GM18502 (cell line): ENCODE measurements around the gene TMC2.
"Not testable (repeated sequence)": the region's sequence is repeated elsewhere in the genome, so short reads cannot be mapped to it uniquely, and the experiment has no call there.

ENCODE experiments used
- ATAC-seq: cut with Tn5 transposase; IDR thresholded peaks from one replicate; pipeline ENCODE4 v1.9.1; 2021; ENCODE audit warnings: mild to moderate bottlenecking; ENCODE audit not compliant: unreplicated experiment, poor library complexity

Gene TMC2, protein sequence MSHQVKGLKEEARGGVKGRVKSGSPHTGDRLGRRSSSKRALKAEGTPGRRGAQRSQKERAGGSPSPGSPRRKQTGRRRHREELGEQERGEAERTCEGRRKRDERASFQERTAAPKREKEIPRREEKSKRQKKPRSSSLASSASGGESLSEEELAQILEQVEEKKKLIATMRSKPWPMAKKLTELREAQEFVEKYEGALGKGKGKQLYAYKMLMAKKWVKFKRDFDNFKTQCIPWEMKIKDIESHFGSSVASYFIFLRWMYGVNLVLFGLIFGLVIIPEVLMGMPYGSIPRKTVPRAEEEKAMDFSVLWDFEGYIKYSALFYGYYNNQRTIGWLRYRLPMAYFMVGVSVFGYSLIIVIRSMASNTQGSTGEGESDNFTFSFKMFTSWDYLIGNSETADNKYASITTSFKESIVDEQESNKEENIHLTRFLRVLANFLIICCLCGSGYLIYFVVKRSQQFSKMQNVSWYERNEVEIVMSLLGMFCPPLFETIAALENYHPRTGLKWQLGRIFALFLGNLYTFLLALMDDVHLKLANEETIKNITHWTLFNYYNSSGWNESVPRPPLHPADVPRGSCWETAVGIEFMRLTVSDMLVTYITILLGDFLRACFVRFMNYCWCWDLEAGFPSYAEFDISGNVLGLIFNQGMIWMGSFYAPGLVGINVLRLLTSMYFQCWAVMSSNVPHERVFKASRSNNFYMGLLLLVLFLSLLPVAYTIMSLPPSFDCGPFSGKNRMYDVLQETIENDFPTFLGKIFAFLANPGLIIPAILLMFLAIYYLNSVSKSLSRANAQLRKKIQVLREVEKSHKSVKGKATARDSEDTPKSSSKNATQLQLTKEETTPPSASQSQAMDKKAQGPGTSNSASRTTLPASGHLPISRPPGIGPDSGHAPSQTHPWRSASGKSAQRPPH

DNA sequence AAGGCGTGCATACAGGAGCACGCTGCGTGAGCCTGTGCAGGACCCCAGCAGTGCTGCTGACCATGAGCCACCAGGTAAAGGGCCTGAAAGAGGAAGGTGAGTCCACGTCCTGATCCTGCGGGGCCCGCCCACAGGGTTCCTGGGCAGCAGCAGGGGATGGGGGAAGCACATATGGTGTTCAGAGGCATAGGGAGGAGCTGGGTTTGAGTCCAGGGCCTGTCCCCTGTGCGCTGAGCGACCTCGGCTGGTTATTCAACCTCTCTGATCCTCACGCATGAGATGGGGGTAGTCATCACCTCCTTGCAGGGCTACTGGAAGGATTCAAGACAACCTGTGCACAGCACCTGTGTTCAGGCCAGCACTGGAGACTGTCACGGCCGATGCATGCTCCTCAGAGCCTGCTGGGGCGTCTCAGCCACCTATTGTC lies at the start of gene TMC2:
TSS of gene TMC2 (plus strand) at position 14 of the 427 bp plus-strand sequence. CDS start at position 63, 49 bp downstream.
- ATAC-seq: no peak

DNA sequence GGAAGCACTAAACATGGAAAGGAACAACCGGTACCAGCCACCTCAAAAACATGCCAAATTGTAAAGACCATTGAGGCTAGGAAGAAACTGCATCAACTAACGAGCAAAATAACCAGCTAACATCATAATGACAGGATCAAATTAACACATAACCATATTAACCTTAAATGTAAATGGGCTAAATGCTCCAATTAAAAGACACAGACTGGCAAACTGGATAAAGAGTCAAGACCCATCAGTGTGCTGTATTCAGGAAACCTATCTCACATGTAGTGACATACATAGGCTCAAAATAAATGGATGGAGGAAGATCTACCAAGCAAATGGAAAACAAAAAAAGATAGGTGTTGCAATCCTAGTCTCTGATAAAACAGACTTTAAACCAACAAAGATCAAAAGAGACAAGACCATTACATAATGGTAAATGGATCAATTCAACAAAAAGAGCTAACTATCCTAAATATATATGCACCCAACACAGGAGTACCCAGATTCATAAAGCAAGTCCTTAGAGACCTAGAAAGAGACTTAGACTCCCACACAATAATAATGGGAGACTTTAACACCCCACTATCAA lies 33.5 kb upstream of the TMC2 start:
- not testable (repeated sequence) for ATAC-seq

DNA sequence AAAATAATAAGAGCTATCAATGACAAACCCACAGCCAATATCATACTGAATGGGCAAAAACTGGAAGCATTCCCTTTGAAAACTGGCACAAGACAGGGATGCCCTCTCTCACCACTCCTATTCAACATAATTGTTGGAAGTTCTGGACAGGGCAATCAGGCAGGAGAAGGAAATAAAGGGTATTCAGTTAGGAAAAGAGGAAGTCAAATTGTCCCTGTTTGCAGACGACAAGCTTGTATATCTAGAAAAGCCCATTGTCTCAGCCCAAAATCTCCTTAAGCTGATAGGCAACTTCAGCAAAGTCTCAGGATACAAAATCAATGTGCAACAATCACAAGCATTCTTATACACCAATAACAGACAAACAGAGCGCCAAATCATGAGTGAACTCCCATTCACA lies 31.6 kb upstream of the TMC2 start:
- ATAC-seq: not testable (repeated sequence)

DNA sequence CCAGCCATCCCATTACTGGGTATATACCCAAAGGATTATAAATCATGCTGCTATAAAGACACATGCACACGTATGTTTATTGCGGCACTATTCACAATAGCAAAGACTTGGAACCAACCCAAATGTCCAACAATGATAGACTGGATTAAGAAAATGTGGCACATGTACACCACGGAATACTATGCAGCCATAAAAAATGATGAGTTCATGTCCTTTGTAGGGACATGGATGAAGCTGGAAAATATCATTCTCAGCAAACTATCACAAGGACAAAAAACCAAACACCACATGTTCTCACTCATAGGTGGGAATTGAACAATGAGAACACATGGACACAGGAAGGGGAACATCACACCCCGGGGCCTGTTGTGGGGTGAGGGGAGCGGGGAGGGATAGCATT lies 29.9 kb upstream of the TMC2 start:
- ATAC-seq: not testable (repeated sequence)

DNA sequence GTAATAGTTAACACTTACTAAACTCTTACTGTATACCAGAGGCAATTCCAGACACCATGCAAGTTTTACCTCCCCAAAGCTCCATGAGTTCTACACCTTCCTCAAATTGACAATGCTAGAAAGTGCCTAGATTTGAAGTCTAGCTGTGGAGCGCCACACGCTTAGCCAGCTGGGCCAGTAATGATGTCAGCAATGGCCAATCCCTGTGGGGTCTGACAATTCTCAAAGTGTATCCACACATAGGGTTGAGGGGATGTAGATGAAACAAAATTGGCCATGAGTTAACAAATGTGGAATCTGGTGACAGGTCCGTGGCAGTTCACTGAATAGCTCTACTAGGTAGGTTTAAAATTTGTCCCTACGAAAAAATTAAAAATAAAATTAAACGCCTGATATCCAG lies 28.9 kb upstream of the TMC2 start:
- no peak for ATAC-seq

DNA sequence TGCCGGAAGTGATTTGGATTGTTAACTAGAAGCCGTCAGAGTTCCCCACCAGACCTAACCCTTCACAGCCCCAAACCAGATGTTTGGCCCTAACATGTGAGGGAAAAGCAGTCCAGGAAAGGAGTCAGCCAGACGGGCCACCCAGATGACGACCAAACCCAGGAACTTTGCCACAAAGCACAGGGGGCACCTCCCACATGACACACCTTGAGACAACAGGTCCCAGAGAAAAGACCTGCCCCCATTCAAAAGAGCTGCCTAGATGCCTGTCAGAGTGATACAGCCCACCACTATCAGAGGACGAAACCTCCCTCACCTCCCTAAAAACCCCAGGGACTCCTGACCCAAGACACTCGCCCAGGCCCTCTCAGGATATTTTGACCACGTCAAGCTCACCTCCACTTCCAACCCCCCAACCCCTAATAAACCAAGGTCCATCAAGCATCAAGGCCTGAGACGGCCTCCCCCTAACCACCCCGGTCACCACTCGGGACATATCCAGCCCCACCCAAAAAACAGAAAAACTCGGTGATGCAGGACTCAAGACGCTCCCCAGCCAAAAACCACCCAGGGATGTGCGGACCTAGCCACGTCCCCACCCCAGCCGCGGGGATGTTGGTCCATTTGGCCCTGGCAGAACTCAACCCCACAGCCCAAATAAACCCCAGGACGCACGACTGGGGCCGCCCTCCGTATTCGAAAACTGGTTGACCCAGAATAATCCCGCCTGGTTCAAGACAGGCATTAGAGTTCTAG lies 28.3 kb upstream of the TMC2 start:
- peak; percentile 11 for ATAC-seq

DNA sequence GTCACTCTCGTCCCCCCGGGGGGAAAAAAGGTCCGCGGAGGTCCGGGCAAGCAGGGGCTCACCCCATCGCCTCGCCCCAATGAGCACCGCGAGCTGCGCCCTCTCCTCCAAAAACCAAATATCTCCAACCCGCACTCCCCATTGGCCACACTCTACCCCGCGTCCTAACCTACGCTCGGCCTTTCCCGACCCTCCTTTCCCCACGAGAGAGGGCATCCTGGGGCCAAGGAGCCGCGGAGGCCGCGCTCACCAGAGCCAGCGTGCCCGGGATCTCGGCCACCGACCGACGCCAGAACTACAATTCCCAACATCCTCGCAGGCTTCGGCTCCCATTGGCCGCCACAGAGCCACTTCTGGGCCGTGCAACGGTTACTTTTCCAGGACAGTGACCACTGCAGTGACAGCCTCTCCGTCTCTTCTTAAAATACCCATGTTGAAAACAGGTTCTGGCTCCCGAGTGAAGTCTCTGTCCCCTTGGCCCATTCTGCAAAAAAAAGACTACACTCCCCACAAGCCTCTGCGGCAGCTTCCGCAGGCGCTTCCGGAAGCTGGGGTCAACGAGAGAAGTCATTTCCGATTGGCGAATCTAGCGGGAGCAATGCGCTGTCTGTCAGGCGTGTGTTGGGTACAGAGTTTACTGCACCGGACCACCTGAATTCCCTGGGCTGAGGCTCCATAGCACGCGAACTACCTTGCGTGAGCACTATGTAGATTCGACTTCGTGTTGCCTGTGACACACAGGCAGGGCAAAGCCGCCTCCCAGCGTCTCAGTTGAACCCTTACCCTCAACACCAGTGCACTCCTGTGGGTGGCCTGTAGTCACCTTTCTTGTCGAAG lies 27.5 kb upstream of the TMC2 start, which contains the start of gene ZNF343:
TSS of gene ZNF343 (minus strand) at position 285 of the 837 bp plus-strand sequence. CDS start 15,020 bp downstream, outside the sequence.
- ATAC-seq: peak; percentile 95

DNA sequence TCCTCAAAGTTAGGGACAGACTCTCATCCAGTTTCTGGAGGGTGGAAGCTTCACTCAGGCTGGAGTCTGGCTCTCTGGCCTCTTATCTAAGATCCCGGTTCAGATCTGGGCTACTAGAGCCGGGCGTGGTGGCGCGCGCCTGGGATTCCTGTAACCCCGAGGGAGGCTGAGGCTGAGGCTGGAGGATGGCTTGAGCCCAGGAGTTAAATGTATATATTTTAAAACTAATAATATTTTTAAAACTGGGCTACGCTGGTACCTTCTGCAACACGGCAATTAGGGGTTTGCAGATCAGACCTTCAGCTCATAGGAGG lies 26.9 kb upstream of the TMC2 start:
- ATAC-seq: no peak

DNA sequence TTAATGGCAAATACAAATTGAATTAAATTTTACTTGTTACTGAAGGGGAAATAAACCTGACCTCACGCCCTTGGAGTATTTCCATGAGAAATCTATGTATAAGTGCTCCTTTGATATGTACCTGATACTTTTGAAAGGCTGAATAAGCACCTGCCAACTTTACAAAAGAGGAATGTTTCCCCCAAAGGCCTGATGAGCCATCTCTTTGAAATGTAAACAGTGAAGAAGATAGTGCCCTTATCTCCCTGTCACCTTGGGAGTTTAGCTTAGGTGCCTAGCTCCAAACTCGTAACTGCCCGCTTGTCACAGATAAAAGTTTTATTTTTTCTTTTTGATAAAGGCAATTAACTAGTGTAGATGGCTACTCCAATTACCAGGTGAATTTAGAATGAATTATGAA lies 26.6 kb upstream of the TMC2 start:
- ATAC-seq: no peak

DNA sequence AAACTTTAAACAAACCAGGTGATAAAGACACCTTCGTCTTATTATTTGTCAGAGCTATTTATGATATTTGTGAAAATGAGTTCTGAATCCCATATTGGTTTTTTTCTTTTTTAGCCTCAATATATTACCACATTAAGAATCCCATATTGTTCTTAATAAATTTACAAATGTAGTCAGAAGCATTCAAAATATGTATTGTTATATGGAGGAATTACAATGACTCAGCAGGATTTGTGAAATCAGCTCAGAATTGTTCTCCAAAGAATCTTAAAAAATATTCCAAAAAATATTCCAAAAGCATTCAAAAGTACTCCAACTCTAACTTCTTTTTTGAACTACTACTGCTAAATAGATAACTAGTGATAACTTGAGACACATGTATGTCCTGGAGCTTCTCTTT lies 21.2 kb upstream of the TMC2 start:
- no peak for ATAC-seq

DNA sequence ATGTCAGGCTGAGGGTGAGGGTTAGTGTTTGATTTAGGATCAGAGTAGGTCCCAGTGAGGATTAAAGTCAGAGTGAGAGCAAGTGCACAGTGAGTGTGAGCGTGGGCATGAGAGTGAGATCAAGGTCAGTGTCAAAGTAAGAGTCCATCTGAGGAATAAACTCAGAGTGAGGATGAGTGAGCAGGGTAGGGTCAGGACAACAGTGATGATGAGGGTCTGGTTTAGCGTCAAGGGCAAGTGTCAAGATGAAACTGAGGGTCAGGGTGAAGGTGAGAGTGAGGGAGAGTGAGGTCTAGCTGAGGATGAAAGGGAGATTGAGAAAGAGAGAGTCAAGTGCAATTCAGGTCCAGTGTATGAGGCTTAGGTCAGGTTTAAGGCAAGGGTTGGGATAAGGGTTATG lies 20.0 kb upstream of the TMC2 start:
- ATAC-seq: no peak

DNA sequence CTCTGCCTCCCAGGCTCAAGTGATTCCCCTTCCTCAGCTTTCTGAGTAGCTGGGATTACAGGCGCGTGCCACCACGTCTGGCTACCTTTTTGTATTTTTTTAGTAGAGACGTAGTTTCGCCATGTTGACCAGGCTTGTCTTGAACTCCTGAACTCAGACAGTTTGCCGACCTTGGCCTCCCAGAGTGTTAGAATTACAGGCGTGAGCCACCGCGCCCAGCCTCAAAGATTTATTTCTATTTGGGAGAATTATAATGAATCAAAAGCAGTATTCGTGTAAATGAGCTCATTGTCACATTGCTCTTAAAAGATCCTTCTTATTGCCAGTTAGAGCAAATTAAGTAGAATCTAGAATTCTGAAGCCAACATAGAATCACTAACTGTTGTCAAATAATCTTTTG lies 18.3 kb upstream of the TMC2 start:
- no peak for ATAC-seq

DNA sequence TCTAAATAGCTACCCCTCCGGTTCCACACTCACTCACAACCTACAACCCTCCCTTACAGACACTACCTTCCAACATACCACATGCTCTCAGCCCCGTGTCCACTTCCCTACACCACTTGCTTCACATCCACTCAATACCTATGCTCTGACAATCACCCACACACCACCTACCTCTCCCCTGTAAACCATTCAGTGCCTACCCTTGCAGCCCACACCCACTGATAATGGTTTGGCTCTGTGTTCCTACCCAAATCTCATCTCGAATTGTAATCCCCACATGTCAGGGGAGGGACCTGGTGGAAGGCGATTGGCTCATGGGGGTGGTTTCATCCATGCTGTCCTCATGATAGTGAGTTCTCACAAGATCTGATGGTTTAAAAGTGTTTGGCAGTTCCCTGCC lies 17.8 kb upstream of the TMC2 start:
- ATAC-seq: no peak

DNA sequence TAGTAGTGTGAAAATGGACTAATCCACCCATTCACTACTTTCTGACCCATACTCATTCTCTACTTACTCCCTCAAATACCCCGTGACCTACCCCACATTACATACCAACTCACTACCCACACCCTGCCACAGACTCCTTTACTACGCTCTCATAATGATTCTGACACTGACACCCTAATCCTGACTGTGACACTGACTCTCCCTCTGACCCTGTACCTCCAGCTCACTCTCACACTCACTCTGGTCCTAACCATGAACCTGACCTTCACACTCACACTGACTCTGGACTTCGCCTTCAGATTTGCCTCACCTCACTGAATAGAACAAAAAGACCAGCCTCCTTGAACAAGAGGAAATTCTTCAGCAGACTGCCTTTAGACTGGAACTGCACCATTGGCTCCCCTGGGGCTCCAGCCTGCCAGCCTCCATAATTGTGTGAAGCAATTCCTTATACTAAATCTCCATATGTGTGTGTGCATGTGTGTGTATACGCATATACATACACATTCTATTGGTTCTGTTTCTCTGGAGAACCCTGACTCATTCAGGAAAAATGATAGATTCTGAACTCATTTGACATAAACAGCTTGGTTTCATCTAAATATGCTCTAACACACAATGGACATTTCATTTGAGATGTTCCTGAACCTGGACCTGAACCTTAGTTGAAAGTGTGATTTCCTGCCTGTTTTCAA lies 17.1 kb upstream of the TMC2 start:
- no peak for ATAC-seq

DNA sequence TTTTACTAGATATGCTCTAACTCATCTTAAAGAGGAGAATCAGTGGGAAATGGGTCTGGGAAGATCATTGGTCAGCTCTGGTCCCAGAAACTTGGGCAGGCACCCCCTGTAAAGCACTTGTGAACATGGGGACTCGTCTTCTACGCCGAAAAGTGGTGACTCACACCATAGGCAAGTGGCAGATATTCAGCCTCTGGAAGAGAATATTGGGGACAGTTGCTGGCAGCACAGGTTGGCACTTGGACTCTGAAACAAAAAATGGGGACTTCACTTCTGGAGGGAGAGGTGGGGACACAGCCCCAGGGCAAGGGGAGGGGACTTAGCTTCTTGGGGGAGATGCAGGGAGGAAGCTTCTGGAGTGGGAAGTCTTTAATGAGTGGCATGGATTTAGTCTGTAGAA lies 15.8 kb upstream of the TMC2 start:
- ATAC-seq: no peak

DNA sequence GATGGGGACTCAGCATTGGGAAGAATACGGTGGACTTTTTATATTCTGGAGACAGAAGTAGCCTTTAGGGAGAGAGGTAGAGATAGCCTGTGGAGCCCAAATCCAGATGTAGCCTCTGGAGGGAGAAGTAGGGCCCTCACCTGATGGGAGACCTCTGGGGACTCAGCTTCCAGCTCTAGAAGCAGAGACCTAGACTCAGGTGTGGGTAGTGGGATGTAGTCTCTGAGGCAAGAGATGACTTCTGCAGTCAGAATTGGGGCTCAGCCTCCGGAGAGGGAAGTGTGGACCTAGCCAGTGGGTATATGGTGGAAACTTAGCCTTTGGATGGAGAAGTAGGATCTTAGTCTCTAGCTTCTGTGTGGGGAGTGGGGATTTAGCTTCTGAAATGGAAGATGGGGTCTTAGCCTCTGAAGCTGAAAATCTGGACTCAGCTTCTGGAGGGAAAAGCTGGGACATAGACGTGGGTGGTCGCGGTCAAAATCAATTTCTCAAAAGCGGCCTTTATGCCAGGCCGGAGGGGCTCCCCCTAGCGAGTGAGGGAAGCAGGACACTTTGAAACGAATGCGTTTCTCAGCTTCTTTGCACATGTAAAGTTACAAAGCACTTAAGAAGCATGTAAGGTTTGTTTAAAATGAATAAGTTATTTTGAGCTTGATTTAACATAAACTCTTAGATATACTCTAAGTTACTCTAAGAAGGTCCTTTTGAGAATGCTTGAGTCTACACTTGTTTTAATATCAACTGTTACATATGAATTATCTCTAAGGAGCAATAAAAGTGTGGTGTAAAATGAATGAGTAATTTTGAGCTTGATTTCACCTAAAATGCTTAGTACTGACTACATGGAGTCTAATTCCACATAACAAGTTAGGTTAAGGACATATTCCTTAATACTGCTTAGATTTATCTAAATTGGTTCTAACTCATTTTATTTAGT lies 14.7 kb upstream of the TMC2 start:
- no peak for ATAC-seq

DNA sequence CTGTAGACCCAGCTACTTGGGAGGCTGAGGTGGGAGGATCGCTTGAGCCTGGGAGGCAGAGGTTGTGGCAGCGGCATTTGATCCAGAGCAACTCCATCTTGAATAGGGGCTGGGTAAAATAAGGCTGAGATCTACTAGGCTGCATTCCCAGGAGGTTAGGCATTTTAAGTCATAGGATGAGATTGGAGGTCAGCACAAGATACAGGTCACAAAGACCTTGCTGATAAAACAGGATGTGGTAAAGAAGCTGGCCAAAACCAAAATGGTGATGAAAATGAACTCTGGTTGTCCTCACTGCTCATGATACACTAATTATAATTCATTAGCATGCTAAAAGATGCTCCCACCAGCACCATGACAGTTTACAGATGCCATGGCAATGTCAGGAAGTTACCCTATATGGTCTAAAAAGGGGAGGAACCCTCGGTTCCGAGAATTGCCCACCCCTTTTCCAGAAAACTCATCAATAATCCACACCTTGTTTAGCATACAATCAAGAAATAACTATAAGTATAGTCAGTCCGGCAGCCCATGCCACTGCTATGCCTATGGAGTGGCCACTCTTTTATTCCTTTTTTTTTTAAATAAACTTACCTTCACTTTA lies 13.4 kb upstream of the TMC2 start:
- not testable (repeated sequence) for ATAC-seq
